GDM1 (cell line): ENCODE results near the gene CALML3.

Experiments used
- DNase-seq: peaks from one replicate; lab custom pipeline; 2025; lab: John Stamatoyannopoulos, UW

The CALML3 gene

DNA sequence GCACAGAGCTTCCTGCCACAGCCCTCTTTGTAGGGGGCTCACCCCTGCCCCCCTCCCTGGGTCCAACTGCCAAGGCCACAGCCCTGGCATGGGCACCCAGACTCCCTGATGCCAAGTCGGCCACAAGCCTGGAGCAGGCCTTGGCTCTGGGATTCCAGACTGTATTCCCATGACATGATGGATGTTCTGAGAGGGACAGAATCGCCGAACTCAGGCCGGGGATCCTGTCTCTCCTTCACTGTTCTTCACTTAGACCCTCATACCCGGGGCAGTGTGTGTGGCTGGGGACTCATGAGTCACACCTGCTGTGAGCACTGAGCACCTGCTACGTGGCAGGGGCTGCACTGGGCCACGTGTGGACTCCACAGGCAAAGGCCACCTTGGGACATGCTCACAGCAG, 33.3 kb upstream of the CALML3 start:
- DNase-seq, result no peak

DNA sequence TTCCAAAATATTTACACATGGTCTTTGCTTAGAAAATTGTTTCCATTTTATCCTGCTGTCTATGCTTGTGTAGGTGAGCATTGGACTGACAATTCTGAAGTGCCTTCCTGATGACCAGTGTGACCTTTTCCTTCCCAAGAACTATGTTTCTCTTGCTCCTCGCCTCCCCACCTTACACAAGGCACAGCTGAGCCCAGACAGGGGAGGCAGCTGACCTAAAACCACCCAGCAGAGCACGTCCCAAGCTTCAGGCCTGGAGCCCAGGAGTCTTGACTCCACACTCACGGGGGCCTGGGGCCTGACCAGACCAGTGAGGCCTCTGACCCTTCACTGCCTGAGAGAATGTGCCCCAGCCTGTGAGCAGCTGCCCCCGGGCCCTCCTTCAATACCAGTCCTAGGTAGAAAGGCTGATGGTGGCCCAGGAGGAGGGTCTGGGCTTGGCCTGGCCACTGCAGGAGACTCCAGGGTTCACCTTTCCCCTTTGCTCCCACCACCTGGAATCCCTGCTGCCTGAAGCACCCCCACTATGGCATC, 32.4 kb upstream of the CALML3 start:
- no peak for DNase-seq

DNA sequence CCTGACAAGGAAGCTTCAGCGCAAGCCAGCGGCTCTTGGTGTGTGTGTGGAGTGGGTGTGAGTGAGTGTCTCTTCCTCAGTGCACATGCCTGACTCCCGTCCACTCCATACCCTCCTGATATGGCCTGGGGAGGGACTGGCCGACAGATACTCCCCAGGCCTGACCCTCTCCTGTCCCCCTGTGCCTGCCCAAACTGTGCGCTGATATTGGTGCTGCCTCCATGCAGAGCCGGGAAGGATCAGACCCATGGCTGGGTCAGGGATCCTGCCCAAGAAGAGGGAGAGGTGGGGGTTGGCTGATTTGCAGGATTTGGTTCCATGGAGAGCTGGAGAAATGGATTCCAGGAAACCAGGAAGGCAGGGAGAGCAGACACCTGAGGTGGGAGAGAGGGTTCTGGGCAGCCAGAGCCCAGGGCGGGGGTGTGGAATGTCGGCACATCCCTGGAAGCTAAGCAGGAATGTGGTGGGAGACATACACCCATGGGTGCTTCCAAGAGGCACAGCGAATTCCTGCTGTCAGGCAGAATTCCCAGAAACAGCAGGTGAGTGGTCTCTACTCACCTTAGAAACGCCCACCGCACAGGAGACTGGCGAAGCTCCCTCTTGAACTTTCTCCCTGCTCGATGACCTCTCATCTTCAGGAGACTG, 31.7 kb upstream of the CALML3 start:
- no peak for DNase-seq

DNA sequence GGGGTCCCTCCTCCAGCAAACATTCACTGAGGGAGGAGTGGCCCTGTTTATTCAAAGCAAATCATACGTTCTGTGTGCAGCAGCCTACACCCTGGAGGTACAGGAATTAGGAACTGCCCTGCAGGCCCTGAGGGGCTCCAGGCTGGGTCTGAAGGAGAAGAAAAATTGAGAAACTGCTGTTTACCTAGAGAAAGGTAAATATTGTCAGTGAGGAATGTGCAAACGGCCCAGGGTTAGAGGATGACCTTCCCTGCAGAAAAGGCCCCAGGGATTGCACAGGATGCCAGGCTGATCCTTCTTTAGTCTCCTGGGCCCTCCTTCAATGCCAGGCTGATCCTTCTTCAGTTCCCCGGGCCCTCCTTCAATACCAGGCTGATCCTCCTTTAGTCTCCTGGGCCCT, 31.1 kb upstream of the CALML3 start:
- DNase-seq, result no peak

DNA sequence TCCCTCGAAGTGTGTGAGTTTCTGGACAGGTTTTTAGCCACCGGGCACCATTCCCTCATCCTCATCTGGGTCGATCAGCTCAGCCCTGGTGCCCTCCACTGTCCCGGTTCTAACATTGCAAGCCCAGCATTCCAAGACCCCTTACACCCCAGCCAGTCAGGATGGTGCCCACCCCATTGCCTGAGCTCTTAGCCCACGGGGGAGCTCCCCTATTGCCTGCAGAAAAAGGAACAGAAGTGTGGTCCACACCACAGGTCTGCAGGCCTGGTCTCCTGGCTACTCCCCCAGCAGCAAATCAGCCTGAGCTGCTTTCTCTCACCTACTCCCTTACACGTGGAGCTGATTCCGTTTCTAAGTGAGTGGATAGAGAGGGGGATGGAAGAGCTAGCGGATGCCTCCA, 30.1 kb upstream of the CALML3 start:
- DNase-seq, result no peak

DNA sequence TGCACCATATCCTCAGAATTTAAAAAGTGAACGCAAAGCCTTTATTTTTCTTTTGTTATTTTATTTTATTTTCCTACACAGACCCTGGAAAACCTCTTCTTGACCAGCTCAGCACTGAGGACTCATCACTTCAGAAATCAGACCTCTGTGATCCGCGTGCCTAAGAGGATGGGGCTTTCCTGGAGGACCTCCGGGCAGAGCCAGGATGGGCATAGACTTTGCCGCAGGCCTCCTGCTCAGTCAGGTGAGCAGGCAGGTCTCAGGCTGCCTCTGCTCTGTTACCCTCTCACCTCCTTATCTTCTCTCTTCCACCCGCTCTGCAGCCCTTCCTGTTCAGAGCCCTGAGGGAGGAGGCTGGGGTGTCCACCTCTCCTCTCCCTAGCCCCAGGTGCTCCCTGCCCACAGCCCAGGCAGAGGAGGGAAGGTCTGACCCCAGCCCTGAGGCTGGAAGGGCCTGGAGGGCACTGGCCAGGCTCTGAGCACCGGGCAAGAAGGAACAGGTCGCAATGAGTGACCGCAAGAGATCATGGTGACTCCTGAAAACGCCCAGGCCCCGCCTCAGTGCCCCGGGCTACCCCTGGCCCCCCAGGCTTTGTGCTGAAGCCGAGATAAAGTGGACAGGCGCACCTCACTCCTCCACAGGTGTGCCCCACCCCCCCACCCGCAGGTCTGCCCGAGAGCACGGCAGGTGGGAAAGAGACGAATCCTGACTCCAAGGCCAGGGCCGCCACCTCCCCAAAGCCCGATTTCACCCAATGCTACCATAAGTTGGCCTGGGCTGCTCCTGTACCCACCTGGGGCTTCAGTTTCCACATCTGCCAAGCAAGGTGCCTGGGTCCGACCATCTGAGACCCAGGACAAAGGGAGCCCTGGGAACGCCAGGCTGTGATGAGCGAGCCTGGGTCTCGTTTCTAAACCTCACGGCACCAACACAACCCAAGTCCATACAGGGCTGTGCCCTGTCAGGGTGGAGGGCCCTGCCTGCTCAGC, 28.2 kb upstream of the CALML3 start:
- no peak for DNase-seq

DNA sequence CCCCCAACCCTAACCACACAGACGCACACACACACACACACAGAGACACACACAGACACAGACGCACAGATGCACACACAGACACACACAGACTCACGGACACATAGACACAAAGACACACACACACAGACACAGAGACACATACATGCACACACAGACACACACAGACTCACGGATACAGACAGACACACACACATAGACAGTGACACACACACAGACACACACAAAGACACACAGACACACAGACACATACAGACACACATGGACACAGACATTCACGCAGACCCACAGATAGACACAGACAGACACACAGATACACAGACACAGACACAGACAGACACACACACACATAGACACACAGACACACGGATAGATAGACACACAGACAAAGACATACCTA, 27.5 kb upstream of the CALML3 start:
- DNase-seq, result no peak

DNA sequence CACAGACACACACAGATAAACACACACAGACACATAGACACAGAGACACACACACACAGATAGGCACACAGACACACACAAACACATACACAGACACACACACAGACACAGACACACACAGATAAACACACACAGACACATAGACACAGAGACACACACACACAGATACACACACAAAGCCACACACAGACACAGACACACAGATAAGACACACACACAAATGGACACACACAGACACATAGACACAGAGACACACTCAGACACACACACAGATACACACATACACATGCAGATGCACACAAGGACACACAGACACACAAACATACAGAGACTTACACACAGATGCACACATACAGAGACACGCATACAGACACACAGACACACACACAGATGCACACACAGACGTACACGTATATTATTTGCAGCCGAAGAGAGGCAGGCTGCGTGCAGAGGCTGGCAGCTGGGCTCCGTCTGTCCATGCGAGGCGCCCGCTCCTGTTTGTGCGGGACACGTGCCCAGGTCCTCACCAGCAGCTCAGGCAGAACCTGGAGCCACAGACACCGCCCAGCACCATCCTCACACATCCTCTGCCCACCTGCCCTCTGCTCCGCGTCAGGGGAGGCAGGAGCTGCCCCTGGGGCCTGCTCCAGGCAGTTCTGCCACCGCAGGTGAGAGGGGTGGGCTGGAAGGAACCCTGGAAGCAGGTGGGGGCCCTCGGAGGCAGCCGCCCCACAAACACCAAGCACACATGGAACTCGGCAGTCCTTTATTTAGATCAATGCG, 26.6 kb upstream of the CALML3 start:
- DNase-seq, result no peak

DNA sequence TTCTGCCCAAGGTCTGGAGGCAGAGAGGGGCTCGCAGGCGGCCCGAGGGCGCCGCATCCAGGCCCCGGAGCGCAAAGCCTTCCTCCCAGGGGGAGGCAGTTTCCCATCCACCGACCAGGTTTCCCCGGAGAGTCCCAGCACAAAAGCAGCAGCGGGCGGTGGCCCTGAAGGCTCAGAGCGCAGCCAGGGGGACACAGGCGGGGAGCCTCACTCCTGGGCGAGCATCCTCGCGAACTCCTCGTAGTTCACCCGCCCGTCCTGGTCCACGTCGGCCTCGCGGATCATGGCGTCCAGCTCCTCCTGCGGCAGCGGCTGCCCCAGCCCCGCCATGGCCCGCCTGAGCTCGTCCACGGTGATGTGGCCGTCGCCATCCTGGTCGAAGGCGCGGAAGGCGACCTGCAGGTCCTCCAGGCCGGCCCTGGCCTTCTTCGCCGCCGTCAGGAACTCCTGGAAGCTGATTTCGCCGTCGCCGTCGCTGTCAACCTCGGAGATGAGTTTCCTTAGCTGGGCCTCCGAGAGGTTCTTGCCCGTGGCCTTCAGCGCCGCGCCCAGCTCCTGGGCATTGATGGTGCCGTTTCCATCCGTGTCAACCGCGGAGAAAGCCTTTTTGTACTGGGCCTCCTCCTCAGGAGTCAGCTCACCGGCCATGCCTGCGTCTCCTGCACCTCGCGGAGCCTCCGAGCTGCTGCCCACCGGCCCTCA, 25.8 kb upstream of the CALML3 start:
- no peak for DNase-seq

DNA sequence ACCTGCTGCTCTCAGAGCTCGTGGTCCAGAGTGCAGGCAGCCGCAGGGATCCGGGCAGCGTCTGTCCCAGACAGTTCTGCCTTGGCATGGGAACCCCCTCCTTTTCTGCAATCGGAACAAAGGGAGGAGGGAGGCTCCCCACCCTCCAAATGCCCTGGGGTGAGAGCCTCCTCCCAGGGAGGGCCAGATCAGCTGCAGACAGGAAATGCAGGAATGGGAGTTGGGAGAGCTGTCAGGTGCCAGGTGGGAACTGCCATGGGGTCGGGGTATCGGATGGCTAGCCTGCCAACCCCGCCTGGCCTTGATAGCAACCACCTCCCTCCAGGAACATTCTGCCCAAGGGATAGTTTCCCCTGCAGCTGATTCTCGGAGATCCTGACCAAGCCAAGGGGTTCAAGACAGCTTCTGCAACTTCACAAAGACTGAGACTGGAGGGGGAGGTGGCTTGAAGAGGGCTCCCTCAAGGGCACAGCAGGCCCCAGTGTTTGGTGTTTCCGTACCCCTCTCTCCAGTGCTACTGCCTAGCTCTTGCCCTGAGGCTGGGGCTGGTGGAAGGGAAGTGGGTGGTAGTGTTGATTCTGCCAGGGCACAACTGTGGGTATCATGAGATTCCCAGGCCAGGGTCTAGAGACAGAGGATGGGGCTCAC, 25.1 kb upstream of the CALML3 start, which contains the start of gene CALML5:
Gene CALML5 (minus strand): TSS at position 78 of the 648 bp plus-strand sequence. CDS start 132 bp downstream, outside the sequence.
- no peak for DNase-seq

DNA sequence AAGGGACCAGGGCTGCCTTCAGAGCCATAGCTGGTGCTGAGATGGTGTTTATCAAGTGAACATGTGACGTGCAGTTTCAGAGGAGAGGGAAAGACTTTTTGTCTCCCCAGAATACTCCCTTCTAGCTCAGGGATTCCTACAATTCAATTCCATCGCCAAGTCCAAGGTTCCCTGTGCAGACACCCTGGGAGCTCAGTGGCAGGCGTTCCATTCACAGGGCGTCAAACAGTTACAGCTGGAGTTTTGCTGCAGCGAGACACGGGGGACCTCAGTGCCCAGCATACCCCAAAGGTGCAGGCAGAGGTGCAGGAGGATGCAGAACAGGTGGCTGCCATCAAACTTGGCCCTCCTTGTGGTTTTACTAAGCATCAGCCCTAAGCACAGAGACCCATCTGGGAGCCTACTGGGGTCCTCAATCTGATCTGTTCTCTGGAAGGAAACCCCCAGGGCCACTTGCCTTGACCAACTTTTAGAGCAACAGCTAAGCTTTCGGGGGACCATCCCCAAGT, 24.5 kb upstream of the CALML3 start:
- no peak for DNase-seq

DNA sequence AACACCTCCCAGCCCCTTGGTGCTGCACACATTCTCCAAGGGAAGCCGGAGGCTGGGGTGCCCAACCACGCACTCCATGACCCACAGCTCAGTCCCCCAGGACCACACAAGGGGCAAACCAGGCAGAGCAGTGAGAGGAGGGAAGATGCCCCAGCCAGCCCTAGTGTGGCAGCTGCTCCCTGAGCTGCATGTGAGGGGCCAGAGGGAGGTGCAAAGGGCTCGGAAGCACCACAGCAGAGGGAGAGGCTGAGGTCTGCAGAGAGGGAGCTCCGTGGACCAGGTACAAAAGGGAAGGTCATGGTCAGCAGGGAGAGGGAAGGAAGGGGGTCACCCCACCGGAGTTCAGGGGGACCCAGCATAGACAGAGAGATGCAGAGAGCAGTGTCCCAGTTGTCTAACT, 23.9 kb upstream of the CALML3 start:
- DNase-seq, result no peak

DNA sequence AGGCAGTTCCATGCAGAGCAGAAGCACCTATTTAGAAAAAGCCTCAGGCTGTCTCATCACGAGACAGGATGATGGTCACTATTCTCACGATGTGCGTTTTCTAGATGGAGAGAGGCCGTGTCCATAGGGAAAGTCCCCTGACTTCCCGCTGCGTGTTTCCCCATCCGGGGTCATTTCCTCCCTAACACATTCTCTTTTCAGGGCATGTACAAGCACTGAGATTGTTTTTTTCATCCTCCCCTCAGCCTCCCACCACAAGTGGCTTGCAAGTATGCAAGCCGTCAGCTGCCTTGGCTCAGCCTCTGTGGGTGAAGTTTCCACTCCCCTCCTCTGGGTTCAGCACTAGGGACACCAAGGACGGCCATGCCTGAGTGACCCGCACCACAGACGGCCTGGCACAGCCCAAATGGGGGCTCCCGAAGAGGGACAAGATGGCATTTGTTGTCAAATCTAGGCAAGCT, 22.7 kb upstream of the CALML3 start:
- DNase-seq, result no peak

DNA sequence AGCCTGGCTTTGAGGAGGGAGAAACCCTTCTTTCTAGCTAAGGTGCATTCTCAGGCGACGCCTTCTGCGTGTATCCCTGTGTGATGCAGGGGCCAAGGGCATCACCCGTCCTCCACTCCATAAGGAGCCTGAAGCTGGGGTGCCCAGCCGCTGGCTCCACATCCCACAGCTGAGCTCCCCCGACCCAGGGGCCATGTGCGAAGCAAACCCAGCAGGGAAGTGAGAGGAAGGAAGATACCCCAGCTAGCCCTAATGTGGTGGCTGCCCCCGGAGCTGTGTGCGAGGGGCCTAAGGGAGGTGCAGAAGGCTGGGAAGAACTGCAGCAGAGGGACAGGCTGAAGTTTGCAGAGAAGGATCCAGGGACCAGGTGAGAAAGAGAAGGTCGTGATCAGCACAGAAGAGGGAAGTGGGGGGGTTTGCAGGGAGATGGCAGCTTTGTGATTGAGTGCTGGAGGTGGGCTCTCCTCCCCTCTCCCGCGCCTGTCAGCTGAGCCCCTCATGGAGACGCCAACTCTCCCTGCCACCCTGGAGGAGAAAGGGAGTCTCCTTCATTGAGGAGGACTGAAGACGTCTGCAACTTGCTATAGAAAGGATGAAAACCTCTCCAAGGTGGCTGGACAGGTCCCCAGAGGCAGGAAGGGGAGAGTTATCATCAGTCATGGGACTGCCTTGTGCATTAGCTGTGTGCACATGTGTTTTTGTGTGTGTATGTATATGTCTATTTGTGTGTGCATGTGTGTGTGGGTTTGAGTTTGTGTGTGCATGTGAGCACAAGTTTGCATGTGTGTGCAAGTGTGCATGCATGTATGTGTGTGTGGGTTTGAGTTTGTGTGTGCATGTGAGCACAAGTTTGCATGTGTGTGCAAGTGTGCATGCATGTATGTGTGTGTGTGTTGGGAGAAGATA, 21.9 kb upstream of the CALML3 start:
- DNase-seq, result no peak

DNA sequence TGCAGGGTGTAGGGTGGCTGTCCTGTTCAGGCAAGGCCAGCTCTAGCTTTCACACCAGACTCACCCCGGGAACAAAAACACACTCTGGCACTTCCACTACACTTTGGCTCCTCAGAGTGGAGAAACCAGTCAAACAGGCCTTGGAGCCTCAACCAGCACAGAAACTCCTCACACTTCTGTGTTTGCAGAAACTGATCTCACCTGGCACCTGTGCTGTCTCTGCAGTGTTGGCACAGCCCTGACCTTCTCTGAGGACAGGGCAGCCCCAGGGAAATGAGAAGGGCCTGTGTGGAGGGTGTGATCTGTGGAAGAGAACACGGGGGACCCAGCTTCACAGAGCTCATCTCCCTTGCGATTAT, 21.3 kb upstream of the CALML3 start:
- DNase-seq, result no peak

DNA sequence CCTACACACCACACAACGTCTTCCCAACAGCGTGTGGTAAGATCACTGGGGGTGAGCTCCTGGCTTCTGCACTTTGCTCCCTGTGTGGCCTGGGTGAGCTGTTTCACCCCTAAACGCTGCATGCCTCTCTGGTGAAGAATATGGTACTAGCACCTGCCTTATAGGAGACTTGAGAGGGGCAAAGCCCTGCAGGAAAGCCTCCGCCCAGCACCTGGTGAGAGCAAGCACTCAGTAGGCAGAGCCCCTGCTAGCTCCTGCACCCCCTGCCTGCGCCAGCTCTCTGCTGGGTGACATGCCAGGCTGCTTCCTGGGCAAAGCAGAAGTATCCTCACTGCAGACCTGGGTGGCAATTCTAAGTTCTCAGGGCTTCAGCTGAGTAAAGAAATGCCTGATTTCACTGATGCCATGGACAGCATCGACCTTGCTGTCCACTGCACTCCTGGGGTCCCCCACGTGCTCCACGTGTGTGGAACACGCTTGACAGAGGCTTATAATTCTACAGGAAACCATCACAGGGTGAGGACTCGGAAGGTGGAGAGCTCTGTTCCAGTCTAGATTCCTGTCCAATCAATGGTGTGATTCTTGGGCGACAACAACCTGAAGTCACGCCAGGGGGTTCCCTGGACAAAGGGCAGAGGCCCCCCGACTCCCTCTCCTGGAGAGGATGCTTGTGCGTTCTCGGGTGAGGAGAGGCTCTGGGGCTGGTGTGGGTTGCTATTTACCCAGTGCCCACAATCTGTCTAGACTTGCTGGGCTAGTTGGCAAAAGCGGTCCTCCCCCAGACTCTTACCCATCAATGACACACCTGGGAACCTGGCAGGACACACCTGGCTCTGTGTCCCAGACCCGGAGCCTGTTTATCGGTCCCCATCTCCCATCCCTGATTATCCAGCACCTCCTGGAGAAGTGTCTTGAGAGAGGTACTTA, 20.4 kb upstream of the CALML3 start:
- DNase-seq, result no peak

DNA sequence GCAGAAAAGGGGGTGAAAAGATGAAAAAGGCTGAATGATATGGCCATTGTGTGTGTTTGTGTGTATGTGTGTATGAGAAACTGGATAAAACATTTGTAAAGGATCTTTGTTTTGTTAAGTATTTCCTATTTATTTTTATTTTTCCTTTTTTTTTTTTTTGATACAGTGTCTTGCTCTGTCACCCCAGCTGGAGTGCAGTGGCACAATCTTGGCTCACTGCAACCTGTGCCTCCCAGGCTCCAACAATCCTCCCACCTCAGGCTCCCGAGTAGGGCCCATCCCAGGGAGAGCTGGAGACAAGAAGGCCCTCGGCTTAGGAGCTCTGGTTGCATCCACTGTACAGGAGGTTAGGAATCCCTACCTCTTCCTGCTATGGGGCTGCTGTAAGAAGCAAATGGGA, 18.5 kb upstream of the CALML3 start:
- no peak for DNase-seq

DNA sequence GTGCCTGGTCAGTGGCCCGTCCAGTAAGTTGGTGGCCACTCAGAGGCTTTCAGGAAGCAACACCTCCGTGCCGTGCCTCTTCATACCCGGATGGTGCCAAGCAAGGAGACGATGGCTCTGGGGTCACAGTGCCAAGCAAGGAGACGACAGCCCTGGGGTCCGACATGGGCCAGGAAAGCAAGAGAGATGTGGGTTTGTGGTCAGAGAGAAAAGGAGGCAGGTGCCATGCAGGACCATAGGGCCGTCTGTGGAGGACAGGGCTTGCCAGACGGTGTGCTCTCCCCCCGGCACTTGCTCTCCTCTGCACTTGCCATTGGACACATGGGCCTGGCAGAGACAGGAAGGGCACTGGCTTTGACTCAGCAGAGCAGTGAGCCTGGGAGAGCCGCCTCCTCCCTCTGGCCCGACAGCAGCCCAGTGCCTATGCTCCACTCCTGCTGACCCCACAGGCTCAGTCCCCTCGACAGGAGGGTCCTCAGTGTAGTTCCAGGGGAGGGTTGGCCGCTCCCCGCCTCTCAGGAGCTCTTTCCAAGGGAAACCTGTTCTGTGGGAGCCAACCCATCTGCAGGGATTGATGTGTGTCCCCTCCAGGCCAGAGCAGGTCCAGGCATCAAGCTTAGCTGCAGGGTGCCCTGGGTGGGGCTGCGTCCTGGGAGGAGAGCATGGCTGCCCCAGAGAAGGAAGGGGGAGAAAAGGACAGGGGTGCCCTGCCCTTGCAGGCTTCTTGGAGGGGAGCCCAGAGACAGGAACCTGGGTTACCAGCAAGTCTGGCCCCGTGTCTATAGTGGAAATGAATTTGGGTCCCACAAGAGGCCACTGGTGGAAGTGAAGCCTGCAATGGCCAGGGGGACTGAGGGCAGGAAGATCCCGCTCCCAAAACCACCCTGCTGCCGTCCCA, 17.8 kb upstream of the CALML3 start:
- no peak for DNase-seq
